ENCODE data around the gene MUS81.
"Not testable (repeated sequence)": the region's sequence is repeated elsewhere in the genome, so short reads cannot be mapped to it uniquely, and the experiment has no call there.

Gene MUS81

DNA sequence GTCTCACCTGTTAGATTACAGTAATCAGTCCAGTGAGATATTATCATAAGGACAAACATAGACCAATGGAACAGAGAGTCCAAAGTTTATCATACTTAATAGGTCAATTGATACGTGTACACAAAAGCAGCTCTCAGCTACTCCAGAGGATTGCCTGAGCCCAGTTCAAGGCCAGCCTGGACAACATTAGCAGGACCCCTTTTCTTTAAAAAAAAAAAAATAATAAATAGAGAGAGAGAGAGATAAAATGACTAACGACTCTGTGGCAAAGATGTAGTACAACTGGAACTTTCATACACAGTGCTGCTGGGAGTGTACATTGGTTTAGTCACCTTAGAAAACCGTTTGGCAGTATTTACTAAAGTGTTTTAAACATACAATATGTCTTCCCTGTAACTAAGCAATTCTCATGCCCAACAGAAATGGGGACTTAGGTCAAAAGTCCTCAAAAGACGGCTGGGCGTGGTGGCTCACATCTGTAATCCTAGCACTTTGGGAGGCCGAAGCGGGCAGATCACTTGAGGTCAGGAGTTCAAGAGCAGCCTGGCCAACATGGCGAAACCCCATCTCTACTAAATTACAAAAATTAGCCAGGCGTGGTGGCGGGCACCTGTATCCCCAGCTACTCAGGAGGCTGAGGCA is 15.9 kb upstream of the MUS81 start:
- no peak overlapping the region for H3K4me3 ChIP-seq (ENCODE audit: low read depth, low read length)

GRCh38 chr11:65847746-65848145 is 12.5 kb upstream of the MUS81 start:
- no peak overlapping the region for H3K4me3 ChIP-seq (ENCODE audit: low read depth, low read length)

DNA sequence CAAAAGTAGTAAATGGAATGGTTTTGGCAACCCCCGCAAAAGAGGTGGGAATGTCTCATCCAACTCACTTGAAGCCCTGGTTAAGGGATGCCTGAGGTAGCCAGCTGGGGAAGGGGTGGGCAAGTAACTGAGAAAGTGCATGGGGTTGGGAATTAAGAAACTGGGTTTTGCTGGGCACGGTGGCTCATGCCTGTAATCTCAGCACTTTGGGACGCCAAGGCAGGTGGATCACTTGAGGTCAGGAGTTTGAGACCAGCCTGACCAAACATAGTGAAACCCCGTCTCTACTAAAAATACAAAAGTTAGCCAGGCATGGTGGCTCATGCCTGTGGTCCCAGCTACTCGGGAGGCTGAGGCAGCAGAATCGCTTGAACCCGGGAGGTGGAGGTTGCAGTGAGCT is 11.5 kb upstream of the MUS81 start:
- H3K4me3 ChIP-seq (ENCODE audit: low read depth, low read length): not testable (repeated sequence)

DNA sequence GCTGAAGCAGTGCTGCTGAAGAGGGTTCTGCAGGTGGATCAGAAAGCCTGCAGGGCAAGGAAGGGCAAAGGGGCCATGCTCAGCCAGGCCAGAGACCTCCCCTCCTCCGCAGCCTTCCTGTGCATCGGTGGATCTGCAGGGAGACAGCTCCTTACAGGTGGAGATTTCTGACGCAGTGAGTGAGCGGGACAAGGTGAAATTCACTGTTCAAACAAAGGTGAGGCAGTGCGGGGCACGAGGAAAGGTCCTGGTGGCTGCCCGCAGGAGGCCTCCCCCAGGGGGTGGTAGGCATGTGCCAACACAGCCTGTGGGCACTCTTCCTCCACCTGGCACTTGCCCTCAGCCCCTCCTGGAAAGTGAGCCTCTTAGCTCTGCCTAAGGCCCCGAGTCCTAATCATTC is 10.9 kb upstream of the MUS81 start:
- no peak overlapping the region for H3K4me3 ChIP-seq (ENCODE audit: low read depth, low read length)

GRCh38 chr11:65849771-65850216 is 10.4 kb upstream of the MUS81 start:
- no peak overlapping the region for H3K4me3 ChIP-seq (ENCODE audit: low read depth, low read length)

DNA sequence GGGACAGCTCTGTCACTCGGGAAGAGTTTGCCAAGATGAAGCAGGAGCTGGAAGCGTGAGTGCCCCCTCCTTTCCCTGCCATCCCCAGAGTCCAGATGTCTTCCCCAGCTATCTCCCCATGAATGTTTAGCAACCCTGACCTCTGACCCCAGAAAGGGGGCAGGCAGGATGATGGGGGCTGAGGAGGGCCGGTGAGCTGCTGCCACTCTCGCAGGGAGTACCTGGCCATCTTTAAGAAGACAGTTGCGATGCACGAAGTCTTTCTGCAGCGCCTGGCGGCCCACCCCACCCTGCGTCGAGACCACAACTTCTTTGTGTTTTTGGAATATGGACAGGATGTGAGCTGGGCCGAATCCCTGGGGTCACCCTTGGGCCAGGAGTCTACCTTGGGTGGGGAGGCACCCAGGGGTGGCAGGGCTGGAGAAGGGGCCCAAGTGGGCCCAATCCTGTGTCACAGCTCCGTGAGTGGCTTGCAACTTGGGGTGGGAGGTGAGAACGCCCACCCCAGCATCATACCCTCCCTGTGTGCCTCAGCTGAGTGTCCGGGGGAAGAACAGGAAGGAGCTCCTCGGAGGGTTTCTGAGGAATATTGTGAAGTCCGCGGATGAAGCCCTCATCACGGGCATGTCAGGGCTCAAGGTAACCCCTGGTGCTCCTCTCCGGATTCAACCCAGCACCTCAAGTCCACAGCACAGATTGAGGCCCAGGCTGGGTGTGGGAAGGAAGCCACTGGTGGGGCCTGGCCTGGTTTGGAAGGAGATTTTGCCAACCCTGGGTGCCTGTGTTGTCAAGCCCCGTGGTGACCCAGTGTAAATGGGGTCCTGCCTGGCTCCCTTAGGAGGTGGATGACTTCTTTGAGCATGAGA is 9.8 kb upstream of the MUS81 start:
- no peak overlapping the region for H3K4me3 ChIP-seq (ENCODE audit: low read depth, low read length)

GRCh38 chr11:65851083-65851579 is 9.1 kb upstream of the MUS81 start:
- H3K4me3 ChIP-seq (ENCODE audit: low read depth, low read length): no peak overlapping the region

DNA sequence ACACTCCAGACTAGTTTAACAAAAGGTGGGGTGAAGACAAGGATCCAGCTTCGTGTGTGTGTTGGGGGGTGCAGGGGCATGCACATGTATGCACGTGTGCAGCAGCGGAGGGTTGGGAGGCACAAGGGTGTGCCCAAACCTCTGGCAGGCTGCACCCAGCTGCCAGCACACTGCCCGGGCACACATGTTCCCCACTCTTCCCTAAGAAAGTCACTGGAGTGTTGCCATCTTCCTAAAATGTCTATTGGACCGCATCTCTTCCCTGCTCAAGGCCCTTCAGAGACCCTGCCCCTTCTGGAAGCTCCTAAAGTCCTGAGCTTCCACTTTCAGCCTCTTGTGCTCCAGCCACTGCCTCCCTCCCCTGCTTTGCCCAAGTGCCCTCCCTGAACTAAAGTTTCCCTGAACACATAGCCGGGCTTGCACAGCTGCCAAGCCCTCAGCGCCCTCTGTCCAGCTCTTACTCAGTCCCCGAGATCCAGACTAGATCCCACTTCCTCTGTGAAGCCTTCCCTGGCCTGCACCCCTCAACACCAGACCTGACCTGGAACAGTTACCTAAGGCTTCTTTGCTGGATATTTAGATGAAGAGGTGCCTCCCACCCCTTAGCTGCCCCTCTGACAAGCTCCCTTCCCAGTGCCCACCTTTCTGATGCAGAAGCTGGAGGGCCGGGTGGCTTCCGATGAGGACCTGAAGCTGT is 8.3 kb upstream of the MUS81 start:
- no peak overlapping the region for H3K4me3 ChIP-seq (ENCODE audit: low read depth, low read length)

GRCh38 chr11:65852508-65853245 is 7.6 kb upstream of the MUS81 start:
- H3K4me3 ChIP-seq (ENCODE audit: low read depth, low read length): no peak overlapping the region

DNA sequence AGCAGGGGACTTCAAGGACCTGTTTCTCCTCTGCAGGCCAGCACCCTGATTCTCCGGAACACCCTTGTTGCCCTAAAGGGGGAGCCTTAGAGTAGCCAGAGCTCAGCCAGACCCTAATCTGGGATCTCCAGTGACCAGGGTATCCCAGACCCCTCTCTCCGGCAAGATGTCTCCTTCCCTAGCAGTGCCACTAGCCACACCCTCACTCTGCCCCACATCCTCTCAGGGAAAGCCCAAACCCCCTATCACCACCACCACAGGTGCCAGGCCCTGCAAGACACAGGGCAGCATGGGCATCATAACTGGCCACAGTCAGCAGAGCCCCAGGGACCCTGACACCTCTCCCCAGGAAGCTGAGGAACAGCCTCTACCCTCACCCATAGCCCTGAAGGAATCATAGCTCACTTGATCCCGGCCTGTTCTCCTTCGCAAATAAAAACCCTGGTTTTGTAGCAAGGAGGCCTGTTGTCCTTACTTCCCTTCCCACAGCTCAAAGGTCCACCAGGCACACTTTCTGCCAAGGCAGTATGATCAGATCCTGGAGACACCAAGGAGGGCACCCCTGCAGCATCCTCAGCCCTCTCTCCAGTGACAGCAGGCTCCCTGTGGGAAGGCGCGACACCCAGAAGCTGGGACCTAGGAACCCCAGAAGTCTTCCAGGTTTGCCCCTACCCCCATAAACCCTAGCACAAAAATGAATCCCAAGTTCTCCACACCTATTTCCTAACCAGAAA is 6.8 kb upstream of the MUS81 start:
- no peak overlapping the region for H3K4me3 ChIP-seq (ENCODE audit: low read depth, low read length)

- H3K4me3 ChIP-seq (ENCODE audit: low read depth, low read length): no peak overlapping the region
Observed at GRCh38 chr11:65854161-65854592, 6.1 kb upstream of the MUS81 start.

DNA sequence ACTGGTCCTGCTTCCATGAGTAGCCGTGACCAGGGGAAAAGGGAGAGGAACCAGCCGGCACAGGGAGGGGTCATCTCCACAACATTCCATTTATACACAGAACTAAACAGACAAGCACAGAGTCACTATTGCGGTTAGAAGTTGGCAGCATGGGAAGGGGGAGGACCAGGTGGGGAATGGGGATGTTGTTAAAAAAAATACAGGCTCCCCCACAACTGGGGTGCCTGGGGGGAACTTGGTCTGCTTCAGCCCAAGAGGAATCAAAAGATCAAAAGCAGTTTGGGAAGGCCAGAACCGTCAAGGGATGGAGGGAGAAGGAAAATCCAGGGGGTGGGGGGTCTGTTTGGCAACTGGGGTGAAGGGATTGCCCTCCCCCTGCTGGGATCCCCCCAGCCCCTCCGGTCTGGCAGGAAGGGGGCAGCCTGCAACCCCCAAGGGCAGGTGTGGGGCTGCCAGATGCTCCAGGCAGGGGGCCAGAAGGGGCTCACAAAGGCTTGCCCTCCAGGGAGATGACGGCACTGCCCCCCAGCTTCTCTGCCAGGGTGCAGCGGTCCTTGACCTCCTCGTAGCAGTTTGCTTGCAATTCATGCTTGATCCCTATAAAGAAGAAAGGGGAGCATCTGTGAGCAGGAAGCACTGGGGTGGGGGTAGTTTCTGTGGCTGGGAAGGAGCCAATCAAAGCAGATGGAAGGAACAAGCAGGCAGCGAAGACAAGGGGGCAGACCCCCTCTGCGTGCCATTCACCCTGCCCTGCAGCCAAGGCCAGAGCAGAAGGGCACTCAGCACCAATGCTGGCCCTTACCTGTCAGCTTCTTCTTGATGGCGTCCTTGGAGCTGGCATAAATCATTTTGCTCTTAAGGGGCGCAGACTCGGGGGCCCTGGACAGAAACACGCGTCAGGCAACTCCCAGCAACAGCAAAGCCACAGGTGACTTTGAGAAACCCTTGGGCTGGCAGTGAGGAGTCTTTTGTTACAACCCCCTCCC is 5.1 kb upstream of the MUS81 start:
- H3K4me3 ChIP-seq (ENCODE audit: low read depth, low read length): no peak overlapping the region

GRCh38 chr11:65855927-65856363 is 4.3 kb upstream of the MUS81 start:
- H3K4me3 ChIP-seq (ENCODE audit: low read depth, low read length): no peak overlapping the region

GRCh38 chr11:65856689-65857499 is 3.3 kb upstream of the MUS81 start:
- H3K4me3 ChIP-seq (ENCODE audit: low read depth, low read length): peak overlapping the region; percentile 93

DNA sequence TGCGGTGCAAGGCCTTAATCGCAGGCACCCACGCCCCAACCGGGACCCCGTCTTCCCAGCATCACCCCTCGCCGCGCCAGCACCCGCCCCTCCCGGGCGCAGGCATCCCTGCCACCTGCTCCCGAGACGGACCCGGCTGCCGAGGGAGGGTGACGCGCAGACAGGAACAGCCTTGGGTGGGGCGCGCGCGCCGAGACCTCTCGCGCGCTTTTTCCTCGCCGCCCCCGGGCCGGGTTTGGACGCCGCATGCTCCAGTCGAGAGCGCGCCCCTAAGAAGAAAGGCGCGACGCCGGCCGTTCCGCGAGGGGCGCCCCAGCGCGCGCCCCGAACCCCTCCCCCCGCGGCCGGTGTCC is 2.8 kb upstream of the MUS81 start:
- peak overlapping the region; percentile 93 for H3K4me3 ChIP-seq (ENCODE audit: low read depth, low read length)

- peak within 1 kb of the TSS; percentile 93 for H3K4me3 ChIP-seq (ENCODE audit: low read depth, low read length)
Observed at GRCh38 chr11:65857853-65858680, 2.2 kb upstream of the MUS81 start, which contains the start of gene CFL1. CFL1 (minus strand) TSS chr11:65858180; CDS start chr11:65858099, 81 bp downstream.

DNA sequence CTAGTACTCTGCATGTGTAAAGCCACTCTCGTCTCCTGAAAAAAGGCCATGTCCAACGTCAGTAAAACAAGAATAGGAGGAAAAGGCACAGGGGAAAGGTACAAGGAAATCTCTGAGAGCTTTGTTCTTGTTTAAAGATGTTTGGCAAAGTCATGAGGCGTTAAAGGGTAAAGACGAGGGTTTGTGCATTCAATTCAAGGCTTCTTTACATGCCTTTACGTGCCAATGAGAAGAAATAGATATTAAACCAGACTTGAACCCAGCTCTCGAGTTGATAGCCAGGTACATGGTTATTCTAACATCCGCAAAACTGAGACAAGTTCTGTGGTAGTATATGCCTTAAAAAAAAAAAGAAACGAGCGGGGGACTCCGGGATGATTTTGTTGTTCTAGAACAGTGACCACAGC is 1.5 kb upstream of the MUS81 start:
- peak overlapping the region; percentile 44 for H3K4me3 ChIP-seq (ENCODE audit: low read depth, low read length)
